ENCODE results near the gene C19orf47. TPM values are rescaled to one million over a fixed set of nuclear protein-coding genes. Genes with fewer than 3 reads are reported as not detected.

Gene C19orf47
- total and polyA plus RNA-seq, 8 donors: 3.7 to 10.0 (median 5.7) TPM

DNA sequence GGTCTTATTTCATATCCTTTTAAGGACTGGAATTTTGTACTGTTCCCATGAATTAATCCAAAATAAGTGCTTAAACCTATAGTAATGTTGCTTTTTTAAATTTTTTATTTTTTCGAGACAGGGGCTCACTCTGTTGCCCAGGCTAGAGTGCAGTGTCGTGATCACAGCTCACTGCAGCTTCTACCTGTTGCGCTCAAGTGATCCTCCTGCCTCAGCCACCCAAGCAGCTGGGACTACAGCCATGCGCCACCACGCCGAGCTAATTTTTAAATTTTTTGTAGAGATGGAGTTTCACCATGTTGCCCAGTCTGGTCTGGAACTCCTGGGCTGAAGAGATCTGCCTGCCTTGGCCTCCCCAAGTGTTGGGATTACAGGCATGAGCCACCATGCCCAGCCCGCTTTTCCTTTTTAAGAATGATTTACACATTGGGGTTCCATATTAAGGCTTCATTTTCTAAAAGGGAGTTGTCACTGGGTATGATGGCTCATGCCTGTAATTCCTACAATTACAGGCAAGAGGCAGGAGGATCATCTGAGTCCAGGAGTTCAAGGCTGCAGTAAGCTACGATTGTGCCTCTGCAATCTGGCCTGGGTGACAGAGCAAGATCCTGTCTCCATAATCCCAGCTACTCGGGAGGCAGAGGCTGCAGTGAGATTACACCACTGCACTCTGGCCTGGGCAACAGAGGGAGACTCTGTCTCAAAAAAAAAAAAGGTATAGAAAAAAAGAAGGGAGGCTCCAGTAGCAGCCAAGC, 34.8 kb downstream of the C19orf47 start:
- Histone ChIP-seq H3K4me3 (no peak overlapping the region), H3K36me3 (no peaks in the 10 kb centered on the region), H3K27me3 (no peaks in the 10 kb centered on the region), H3K9me3 (no peaks in the 10 kb centered on the region), H3K4me1 (no peaks in the 10 kb centered on the region), H3K27ac (no peak overlapping the region)
- no peak for DNase-seq
- ATAC-seq: no peak
- WGBS, 2 donors: 90 to 97% methylated on average over 9 of the region's 9 CpGs
- TF ChIP-seq, protein P1, sequence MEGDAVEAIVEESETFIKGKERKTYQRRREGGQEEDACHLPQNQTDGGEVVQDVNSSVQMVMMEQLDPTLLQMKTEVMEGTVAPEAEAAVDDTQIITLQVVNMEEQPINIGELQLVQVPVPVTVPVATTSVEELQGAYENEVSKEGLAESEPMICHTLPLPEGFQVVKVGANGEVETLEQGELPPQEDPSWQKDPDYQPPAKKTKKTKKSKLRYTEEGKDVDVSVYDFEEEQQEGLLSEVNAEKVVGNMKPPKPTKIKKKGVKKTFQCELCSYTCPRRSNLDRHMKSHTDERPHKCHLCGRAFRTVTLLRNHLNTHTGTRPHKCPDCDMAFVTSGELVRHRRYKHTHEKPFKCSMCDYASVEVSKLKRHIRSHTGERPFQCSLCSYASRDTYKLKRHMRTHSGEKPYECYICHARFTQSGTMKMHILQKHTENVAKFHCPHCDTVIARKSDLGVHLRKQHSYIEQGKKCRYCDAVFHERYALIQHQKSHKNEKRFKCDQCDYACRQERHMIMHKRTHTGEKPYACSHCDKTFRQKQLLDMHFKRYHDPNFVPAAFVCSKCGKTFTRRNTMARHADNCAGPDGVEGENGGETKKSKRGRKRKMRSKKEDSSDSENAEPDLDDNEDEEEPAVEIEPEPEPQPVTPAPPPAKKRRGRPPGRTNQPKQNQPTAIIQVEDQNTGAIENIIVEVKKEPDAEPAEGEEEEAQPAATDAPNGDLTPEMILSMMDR (IDR thresholded peaks at IDR 0.05): no peak
- intact Hi-C loops (cut with DNase I): no loop called here
- no peak for FAIRE-seq

DNA sequence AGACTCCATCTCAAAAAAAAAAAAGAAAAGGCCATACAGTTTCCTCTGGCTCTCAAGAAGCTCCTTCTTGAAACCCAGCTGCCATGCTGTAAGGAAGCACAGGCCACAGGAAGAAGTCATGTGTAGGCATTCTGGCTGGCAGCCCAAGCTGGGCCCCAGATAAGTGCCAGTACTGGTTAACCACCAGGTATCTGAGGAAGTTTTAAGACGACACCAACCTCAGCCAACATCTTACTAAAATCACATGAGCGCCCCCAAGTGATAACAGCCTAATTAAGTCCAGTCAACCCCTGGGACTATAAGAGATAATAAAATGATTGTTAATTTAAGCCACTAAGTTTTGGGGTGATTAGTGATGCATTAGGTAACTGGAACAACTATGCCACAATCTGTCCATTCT, 35.7 kb downstream of the C19orf47 start:
- H3K36me3 ChIP-seq: no peaks in the 10 kb centered on the region
- TF ChIP-seq, protein P1 (IDR thresholded peaks at IDR 0.05): no peak
- H3K4me1 ChIP-seq: no peaks in the 10 kb centered on the region
- intact Hi-C loops (cut with DNase I): no loop called here
- 72 to 83% methylated on average over 2 of the region's 2 CpGs for WGBS, 2 donors
- no peaks in the 10 kb centered on the region for H3K27me3 ChIP-seq
- H3K27ac ChIP-seq: no peak overlapping the region
- no peaks in the 10 kb centered on the region for H3K9me3 ChIP-seq
- DNase-seq (no peak), FAIRE-seq (no peak), ATAC-seq (no peak)
- H3K4me3 ChIP-seq: no peak overlapping the region

DNA sequence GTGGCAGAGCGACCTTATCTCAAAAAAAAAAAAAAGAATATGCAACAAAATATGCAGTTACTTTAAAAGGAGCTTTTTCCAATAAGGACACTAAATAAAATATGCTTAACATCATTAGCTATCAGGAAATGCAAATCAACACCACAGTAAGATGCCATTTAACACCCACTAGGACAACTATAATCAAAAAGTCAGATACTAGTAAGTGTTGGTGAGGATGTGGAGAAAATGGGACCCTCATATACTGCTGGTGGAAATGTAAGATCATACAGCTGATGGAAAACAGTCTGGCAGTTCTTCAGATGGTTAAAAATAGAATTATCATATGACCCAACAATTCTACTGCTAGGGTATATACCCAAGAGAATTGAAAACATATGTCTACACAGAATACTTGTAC, 38.5 kb downstream of the C19orf47 start:
- no peak for DNase-seq
- intact Hi-C loops (cut with DNase I): loop anchor here in 1 of 3 donors (10.0 kb wide), 1 partner anchor 325 kb away; no protein-coding TSS in a partner anchor
- TF ChIP-seq, protein P1 (IDR thresholded peaks at IDR 0.05): no peak
- no peaks in the 10 kb centered on the region for H3K4me1 ChIP-seq
- no peaks in the 10 kb centered on the region for H3K27me3 ChIP-seq
- 90 to 91% methylated on average over 1 of the region's 1 CpG for WGBS, 2 donors
- H3K36me3 ChIP-seq: no peaks in the 10 kb centered on the region
- no peak overlapping the region for H3K27ac ChIP-seq
- FAIRE-seq: no peak
- ATAC-seq: no peak
- H3K4me3 ChIP-seq: no peak overlapping the region
- no peaks in the 10 kb centered on the region for H3K9me3 ChIP-seq

DNA sequence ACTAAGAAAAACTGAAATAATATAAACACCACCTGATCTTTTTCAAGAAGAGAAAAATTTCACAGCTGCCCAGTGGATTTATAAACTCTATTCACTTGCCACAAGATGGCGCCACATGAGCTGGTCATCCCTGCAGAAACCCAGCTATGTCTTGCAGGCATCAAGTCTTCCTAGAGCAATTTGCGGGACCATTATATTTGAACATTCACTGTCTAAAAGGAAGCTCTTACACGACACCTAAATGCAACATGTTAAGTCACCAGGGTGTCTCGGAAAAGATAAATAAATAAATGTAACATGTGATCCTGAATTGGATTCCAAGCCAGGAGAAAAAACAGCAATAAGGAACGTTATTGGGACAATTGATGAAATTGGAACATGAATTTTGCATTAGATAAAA, 42.8 kb downstream of the C19orf47 start:
- 6 to 7% methylated on average over 5 of the region's 5 CpGs for WGBS, 2 donors
- TF ChIP-seq, protein P1 (IDR thresholded peaks at IDR 0.05): peak; percentile 26 to 69 (median 65)
- no peaks in the 10 kb centered on the region for H3K36me3 ChIP-seq
- H3K4me3 ChIP-seq: no peak overlapping the region
- H3K4me1 ChIP-seq: no peaks in the 10 kb centered on the region
- ATAC-seq: peak; percentile 77 to 91 (median 87)
- H3K9me3 ChIP-seq: no peaks in the 10 kb centered on the region
- peak; percentile 56 to 75 (median 70) for DNase-seq
- no peak overlapping the region for H3K27ac ChIP-seq
- no peaks in the 10 kb centered on the region for H3K27me3 ChIP-seq
- intact Hi-C loops (cut with DNase I): loop anchor here in 1 of 3 donors (10.0 kb wide), 1 partner anchor 329 kb away; no protein-coding TSS in a partner anchor
- peak; percentile 94 for FAIRE-seq

DNA sequence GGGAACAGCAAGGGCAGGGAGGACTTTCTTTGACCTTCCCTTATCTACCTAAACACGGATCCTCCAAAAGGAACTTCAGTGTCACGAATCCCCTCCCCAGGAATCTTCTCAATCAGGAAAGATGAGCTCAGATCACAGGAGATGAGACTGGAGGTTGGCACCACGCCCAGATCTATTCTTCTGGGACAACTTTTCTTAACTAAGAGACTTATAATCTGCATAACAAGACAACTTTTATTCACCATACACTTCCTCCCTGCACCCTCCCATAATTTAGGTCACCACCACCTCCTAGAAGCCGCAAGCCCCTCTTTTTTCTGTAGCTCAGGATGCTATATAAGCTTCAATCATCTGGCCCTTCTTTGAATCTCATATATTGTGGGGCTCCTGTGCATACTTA, 43.9 kb downstream of the C19orf47 start:
- no peak overlapping the region for H3K27ac ChIP-seq
- H3K4me1 ChIP-seq: no peaks in the 10 kb centered on the region
- H3K27me3 ChIP-seq: no peaks in the 10 kb centered on the region
- intact Hi-C loops (cut with DNase I): loop anchor here in 1 of 3 donors (10.0 kb wide), 1 partner anchor 330 kb away; no protein-coding TSS in a partner anchor
- no peaks in the 10 kb centered on the region for H3K9me3 ChIP-seq
- no peak for FAIRE-seq
- no peaks in the 10 kb centered on the region for H3K36me3 ChIP-seq
- ATAC-seq: no peak
- H3K4me3 ChIP-seq: no peak overlapping the region
- DNase-seq: peak in 1 of 6 donors; percentile 2
- TF ChIP-seq, protein P1 (IDR thresholded peaks at IDR 0.05): no peak
- whole genome bisulfite sequencing, 2 donors: 47 to 54% methylated on average over 4 of the region's 4 CpGs

Data from pancreas (tissue), 10 donors.